Esophagus mucosa (tissue), 1 donor: Measurements from ENCODE around the gene MPPED1. TPM values are rescaled to one million over a fixed set of nuclear protein-coding genes. Genes with fewer than 3 reads are reported as not detected.

Experiments
- ATAC-seq: fragments of 200-7000 bp; cut with Tn5 transposase; one replicate; pipeline ENCODE4 v1.9.1; 2020
- total RNA-seq: library from RNA; stranded (reverse); gene quantifications from one replicate; pipeline ENCODE4 v1.2.4, GENCODE V29; 2023
- donor health status: DM: yes; HTN: yes; CAD: no.

Gene MPPED1
- total RNA-seq, 1 donor from 2014 or later, result not detected

DNA sequence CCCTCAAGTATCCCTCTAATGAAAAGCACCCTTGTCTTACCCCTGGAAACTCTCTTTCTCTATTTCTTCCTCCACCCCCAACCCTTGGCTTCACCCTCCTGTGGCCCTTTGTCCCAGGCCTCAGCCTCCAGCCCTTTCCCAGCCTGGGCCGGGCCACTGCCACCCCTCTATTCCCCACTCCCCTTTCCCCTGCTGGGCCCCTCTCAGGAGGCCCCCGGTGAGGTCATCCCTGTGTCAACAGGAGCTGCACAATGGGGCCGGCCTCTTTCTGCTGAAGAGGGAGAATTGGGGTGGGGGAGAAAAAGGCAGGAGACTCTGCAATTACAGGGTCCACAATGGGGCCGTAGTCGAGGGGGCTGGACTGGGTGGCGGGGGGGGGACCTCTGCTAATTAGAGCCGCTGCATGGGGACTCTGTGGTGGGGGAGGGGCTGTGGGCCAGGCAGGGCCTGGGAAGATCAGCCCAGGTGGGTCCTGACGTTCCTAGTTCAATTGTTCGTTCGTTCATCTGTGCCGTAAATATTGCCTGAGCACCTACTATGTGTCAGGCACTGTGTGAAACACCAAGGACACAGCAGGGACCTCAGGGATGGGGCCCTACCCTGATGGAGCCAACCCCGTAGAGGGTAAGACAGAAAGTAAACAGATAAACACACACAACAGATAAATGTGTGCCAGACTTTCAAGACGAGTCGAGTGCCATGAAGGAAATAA lies 18.5 kb upstream of the MPPED1 start:
- ATAC-seq, result no peak

DNA sequence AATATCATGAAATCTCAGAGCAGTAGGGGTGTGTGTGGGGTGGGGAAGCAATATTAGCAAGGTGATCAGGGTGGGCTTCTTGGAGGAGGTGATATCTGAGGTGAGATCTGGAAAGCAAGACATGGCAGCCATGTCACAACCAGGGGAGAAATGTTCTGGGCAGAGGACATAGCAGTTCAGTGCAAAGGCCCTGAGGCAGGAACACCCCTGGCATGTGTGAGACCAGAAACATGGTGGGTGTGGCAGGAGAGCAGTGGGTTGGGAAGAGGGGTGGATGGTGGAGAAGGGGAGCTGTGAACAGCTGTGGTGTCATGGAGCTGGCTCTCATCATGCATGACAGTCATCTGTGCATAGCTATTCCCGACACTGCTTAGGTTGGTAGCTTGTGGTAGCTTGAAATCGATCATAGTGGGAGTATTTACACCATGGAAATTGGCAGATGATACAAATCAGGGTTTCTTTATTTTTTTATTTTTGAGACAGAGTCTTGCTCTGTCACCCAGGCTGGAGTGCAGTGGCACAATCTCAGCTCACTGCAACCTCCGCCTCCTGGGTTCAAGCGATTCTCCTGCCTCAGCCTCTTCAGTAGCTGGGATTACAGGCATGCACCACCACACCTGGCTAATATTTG lies 17.9 kb upstream of the MPPED1 start:
- ATAC-seq, result no peak

DNA sequence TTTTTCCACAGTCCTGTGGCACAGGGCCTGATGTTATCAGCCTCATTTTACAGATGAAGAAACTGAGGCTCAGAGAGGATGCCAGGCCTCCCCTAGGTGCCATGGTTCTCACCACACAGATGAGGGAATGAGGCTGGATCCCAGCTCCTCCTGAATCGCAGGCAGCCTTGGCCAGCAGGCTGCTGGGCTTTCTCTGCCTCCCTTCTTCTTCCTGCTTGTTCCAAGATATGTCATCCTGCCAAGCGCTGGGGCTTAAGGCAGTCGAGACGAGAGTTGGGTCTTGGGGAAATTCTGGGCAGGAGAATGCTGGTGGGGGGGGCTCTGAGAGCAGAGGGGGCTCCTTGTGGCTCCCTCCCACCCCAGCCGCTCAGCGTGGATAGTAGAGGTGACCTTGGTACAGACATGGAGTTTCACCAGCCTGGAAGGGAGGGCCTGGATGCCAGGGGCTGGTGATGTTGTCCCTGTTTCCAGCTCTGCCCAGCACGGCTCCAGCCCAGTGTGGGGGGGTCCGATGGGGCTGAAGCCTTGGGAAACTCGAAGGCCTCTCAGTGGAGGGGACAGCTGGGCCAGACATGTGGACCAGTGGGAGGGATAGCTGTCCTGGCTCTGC lies 16.6 kb upstream of the MPPED1 start:
- no peak for ATAC-seq

DNA sequence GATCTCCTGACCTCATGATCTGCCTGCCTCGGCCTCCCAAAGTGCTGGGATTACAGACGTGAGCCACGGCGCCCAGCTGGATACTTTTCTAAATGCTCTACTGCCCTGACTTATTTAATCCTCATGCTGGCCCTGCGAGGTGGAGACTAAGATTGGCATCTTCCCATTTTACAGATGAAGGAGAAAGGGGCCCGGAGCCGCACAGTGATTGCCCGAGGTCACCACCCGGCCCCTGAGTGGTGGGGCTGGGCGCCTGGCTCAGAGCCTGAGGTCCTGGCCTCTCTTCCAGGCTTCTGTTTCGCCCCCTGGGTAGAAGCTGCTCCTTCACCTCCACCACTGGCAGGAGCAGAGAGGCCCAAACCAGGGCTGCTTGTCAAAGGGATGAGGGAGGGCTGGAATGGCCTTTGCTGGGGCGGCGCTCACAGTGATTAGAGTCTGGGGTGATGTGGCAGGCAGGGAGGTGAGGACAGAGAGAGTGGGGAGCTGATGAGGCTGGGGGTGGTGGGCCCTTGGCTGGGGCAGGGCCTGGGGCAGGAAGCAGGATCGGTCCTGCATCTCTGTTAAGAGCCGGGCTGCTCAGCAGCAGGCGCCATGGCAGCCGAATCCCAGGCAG lies 15.4 kb upstream of the MPPED1 start:
- no peak for ATAC-seq

GRCh38 chr22:43396934-43397457 lies 14.8 kb upstream of the MPPED1 start:
- ATAC-seq, result no peak

DNA sequence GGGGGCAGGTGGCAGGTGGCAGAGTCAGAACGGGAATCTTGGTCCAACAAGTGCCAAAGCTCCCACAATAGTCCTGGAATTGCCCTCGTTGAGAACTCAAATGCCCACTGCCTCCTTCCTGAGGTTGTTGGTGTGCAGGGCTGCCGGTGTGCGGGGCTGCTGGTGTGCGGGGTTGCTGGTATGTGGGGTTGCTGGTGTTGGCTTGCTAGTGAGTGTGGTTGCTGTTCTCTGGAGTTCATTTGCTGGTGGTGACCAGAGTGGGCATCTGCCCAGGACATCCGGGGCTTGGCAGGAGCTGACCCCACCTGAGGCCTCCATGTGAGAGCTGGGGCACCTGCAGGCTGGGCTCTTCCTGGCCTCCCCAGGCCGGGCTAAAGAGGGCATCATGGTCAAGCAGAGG lies 14.0 kb upstream of the MPPED1 start:
- no peak for ATAC-seq

- ATAC-seq, result no peak
Observed at GRCh38 chr22:43398246-43398645, 13.6 kb upstream of the MPPED1 start.

DNA sequence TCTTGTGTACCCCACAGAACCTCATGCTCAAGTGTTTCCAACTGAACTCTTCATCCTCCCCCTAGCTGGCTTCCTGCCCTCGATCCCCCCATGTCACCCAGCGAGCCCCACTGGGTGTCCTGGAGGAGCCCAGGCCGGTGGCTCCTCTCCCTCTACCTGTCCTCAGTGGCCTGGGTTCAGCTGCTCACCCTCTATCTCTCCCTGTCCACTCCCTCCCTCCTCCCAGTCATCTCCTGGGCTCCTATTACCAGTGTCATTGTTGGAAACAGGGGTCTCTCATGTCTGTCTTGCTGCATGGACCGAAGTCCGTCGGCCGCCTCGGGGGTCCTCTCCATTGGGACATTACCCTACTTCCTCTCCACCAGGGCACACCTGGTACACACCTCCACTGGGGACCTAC lies 12.9 kb upstream of the MPPED1 start:
- ATAC-seq, result no peak

DNA sequence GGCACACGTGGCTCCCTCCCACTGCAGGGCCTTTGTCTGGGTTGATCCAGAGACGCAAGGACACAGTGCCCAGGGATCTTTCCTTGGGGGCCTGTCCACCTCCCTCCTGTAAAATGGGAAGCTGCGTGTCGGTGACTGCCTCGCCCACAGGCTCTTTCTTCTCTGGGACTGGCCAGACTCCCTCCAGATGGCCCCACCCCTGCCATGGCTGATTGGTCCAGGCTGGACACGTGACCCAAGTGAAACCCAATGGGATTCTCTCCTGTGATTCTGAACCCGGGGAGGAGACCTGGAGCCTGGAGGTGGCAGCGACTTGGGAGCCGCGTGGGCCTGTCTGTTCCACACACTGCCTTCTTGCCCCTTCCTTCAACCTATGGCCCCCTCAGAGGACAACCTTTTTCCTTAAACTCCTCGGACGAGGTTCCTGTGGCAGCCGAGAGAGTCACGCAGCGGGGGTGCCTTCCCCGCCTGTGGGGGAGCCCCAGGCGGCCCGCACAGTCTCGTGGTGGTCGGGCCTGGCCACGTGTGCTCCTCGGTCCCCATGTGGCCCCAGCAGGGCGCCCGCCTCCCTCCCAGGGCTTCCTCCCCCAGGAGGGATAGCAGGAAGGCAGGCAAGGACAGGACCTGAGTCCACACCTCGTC lies 12.4 kb upstream of the MPPED1 start:
- ATAC-seq, result no peak

GRCh38 chr22:43399980-43400358 lies 11.8 kb upstream of the MPPED1 start:
- no peak for ATAC-seq

GRCh38 chr22:43400449-43400848 lies 11.4 kb upstream of the MPPED1 start:
- no peak for ATAC-seq

GRCh38 chr22:43401233-43401632 lies 10.6 kb upstream of the MPPED1 start:
- ATAC-seq, result no peak

DNA sequence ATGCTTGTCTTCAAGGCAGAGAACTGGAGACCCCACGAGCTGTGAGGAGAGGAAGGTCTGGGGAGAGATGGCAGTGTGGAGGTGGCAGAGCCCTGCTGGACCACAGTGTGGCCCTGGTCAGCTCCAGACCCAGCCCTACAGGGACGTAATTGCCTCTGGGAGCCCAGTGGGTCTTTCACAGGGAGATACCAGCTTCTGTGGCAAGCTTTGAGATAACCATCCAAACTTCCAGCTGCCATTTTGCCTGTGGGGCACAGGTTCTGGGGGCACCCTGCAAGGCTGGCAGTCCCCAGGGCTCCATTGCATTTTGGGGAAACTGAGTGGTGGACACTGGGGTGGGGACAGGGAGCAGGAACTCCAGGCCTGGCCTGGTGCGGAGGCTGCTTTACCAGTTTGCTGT lies 10.2 kb upstream of the MPPED1 start:
- ATAC-seq, result no peak

DNA sequence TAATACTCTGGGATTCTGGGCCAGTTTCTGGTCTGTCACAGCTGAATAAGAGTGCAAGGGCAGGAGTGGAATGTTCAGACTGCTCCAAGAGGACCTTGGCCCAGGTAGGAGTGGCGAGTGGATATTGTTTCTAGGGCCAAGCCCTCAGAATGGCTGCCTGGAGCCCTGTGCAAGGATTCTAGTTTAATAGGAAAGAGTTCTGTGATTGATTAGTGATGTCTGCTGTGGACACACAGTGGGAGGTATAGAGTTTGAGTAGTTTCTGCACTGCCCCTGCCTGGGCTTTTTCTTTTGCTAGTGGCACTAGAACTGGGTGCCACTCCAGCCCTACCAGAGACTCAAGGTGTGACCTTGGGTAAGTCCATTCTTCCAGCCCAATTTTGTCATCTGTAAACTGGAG lies 9.7 kb upstream of the MPPED1 start:
- no peak for ATAC-seq

GRCh38 chr22:43404673-43405385 lies 7.0 kb upstream of the MPPED1 start:
- peak; percentile 94 for ATAC-seq

- ATAC-seq, result no peak
Observed at GRCh38 chr22:43406186-43406790, 5.5 kb upstream of the MPPED1 start.

GRCh38 chr22:43407591-43407990 lies 4.2 kb upstream of the MPPED1 start:
- no peak for ATAC-seq

DNA sequence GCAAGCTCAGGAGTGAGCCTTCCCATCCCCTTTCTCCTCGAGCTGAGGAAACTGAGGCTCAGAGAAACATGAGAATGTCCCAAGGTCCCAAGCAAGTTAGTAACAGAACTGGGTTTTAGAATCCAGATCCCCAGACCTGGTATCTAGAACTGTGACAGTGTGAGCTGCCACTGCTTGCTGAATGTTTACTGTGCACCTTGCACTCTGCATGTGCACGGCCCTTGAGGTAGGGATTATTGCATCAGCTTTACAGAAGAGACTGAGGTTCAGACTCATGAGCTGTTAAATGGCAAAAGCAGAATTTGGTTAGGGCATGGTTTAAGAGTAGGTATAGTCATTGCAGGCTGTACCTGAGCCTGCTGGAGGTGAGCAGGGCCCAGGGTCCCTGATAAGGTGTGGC lies 3.8 kb upstream of the MPPED1 start:
- no peak for ATAC-seq

DNA sequence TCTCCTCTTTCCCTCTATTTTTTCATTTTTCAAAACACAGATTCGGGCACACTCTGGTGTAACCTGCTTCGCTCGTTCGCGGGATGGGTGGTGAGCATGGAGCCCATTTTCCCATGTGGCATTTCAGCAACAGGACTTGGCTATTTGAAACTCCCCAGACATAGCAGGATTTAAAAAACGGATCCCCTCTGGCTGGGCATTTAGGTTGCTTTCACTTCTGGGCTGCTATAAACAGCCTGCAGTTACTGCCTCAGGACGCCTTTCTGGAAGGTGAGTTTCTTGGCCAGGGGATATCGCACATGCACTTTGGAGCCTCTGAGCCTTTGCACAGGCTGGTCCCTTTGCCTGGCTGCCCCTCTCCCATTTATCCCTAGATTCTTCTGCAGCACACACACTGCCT lies 2.8 kb upstream of the MPPED1 start:
- no peak for ATAC-seq

GRCh38 chr22:43409800-43410199 lies 2.0 kb upstream of the MPPED1 start:
- no peak for ATAC-seq

- ATAC-seq, result no peak
Observed at GRCh38 chr22:43411040-43411868, 560 bp upstream of the MPPED1 start.
